HG03521 (cell line): ENCODE results near the gene AATK.

ENCODE experiments used
- ATAC-seq: cut with Tn5 transposase; IDR thresholded peaks from one replicate; pipeline ENCODE4 v1.9.1; 2021; ENCODE audit warnings: mild to moderate bottlenecking, moderate library complexity; ENCODE audit not compliant: unreplicated experiment

The AATK gene

GRCh38 chr17:81118308-81119221 lies 47.5 kb downstream of the AATK start:
- ATAC-seq = no peak

- no peak for ATAC-seq
Measured at GRCh38 chr17:81117672-81118198, 48.3 kb downstream of the AATK start.

GRCh38 chr17:81116704-81117103 lies 49.3 kb downstream of the AATK start:
- no peak for ATAC-seq

GRCh38 chr17:81115749-81116464 lies 50.1 kb downstream of the AATK start:
- no peak for ATAC-seq

GRCh38 chr17:81115219-81115618 lies 50.8 kb downstream of the AATK start:
- ATAC-seq = no peak

GRCh38 chr17:81114351-81115093 lies 51.5 kb downstream of the AATK start:
- no peak for ATAC-seq

GRCh38 chr17:81113158-81113724 lies 52.8 kb downstream of the AATK start:
- no peak for ATAC-seq

- no peak for ATAC-seq
Measured at GRCh38 chr17:81112450-81112849, 53.6 kb downstream of the AATK start.

GRCh38 chr17:81111066-81111465 lies 55.0 kb downstream of the AATK start:
- no peak for ATAC-seq

GRCh38 chr17:81110488-81111040 lies 55.5 kb downstream of the AATK start:
- ATAC-seq = no peak

- no peak for ATAC-seq
Measured at GRCh38 chr17:81109957-81110356, 56.1 kb downstream of the AATK start.

GRCh38 chr17:81108220-81108619 lies 57.8 kb downstream of the AATK start:
- no peak for ATAC-seq

- ATAC-seq = no peak
Measured at GRCh38 chr17:81106716-81107115, 59.3 kb downstream of the AATK start.

GRCh38 chr17:81103379-81103778 lies 62.6 kb downstream of the AATK start:
- ATAC-seq = no peak

- ATAC-seq = no peak
Measured at GRCh38 chr17:81102869-81103268, 63.2 kb downstream of the AATK start.

GRCh38 chr17:81102352-81102751 lies 63.7 kb downstream of the AATK start:
- ATAC-seq = no peak

- peak; percentile 62 for ATAC-seq
Measured at GRCh38 chr17:81101614-81102306, 64.3 kb downstream of the AATK start.

GRCh38 chr17:81100668-81101067 lies 65.4 kb downstream of the AATK start:
- ATAC-seq = no peak

GRCh38 chr17:81099888-81100287 lies 66.1 kb downstream of the AATK start:
- ATAC-seq = no peak

- no peak for ATAC-seq
Measured at GRCh38 chr17:81097943-81098308, 68.1 kb downstream of the AATK start.
